ENCODE measurements around the gene ATP1A1. TPM values are rescaled to one million over a fixed set of nuclear protein-coding genes. Genes with fewer than 3 reads are reported as not detected.

Gene ATP1A1
- total and polyA plus RNA-seq, 4 donors, result 68.6 to 128 (median 82.6) TPM

GRCh38 chr1:116373431-116374352, 648 bp downstream of the ATP1A1 start:
- peak; percentile 62 for DNase-seq (ENCODE audit: low spot score)
- Histone ChIP-seq H3K9me3 (ENCODE audit: control insufficient read depth in 4 of 4, low read length in 3 of 4) (no peaks in the 10 kb centered on the region), H3K36me3 (ENCODE audit: control insufficient read depth in 4 of 4, insufficient read depth in 3 of 4, low read depth in 1 of 4, low read length in 3 of 4) (no peaks in the 10 kb centered on the region), H3K27me3 (ENCODE audit: control insufficient read depth in 4 of 4, insufficient read depth in 4 of 4, low read length in 3 of 4) (no peaks in the 10 kb centered on the region), H3K27ac (ENCODE audit: low read depth in 1 of 2, low read length in 2 of 2) (peak overlapping the region; percentile 78 to 88), H3K4me1 (ENCODE audit: control insufficient read depth in 4 of 4, insufficient read depth in 4 of 4, low read length in 3 of 4) (peaks cover 11 to 52% (median 45%) of the 10 kb centered on the region in 4 donors), H3K9ac (ENCODE audit: low read depth in 1 of 2, low read length in 2 of 2) (peak overlapping the region; percentile 30 to 64), H3K4me3 (ENCODE audit: low read depth in 1 of 3, low read length in 3 of 3) (peak overlapping the region; percentile 54 to 97 (median 64))
- TF ChIP-seq JUND (IDR thresholded peaks at IDR 0.05), result no peak
- no peak for TF ChIP-seq RXRA (IDR thresholded peaks at IDR 0.05)
- no peak for TF ChIP-seq ATF3 (IDR thresholded peaks at IDR 0.05)
- TF ChIP-seq FOXA2 (IDR thresholded peaks at IDR 0.05), result no peak
- TF ChIP-seq RAD21 (IDR thresholded peaks at IDR 0.05), result no peak
- no peak for TF ChIP-seq ZBTB33 (IDR thresholded peaks at IDR 0.05)
- no peak for TF ChIP-seq FOXA1 (IDR thresholded peaks at IDR 0.05)
- TF ChIP-seq CTCF (IDR thresholded peaks at IDR 0.05; ENCODE audit: low read depth, low read length, missing input control), result no peak
- TF ChIP-seq MAX (IDR thresholded peaks at IDR 0.05), result no peak
- TF ChIP-seq HNF4A (conservative IDR thresholded peaks at IDR 0.05), result no peak
- no peak for TF ChIP-seq NR2F2 (IDR thresholded peaks at IDR 0.05)
- TF ChIP-seq SP1 (IDR thresholded peaks at IDR 0.05), result no peak
- TF ChIP-seq HNF4G (IDR thresholded peaks at IDR 0.05), result no peak
- TF ChIP-seq YY1 (IDR thresholded peaks at IDR 0.05), result no peak
- TF ChIP-seq REST (IDR thresholded peaks at IDR 0.05), result no peak
- no peak for TF ChIP-seq GABPA (IDR thresholded peaks at IDR 0.05 in 1 of 2, conservative IDR thresholded peaks at IDR 0.05 in 1 of 2)
- TF ChIP-seq EGR1 (IDR thresholded peaks at IDR 0.05; ENCODE audit: low read depth in 2 of 2), result no peak
- TF ChIP-seq TAF1 (conservative IDR thresholded peaks at IDR 0.05), result no peak
- 1% methylated on average over 84 of the region's 84 CpGs for WGBS
